ENCODE results near the gene PSD2. TPM values are rescaled to one million over a fixed set of nuclear protein-coding genes. Genes with fewer than 3 reads are reported as not detected.
A peak's percentile ranks its signal among the peaks of the same experiment; 100 is the strongest.

The PSD2 gene
- total and polyA plus RNA-seq, 7 donors = under 0.01 to 0.28 (median 0.10) TPM; not detected in 4

DNA sequence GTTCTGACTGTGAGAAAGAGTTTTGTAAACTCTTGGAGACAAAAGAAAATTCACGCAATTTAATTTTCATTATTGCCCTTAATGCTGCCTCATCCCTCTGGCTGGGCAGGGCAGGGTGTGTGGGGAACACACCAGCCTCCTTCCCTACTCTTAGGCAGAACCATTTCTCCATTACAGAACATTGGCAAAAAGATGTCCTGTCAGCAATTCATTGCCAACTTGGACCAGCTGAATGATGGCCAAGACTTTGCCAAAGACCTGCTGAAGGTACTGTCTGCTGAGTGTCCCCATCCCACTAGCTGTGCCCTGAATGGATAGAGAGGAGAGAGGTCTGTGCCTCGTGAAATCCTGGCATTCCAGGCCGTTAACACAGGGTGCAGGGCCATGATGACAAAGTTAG lies 37.9 kb downstream of the PSD2 start:
- Histone ChIP-seq H3K36me3 (no peaks in the 10 kb centered on the region), H3K27ac (no peak overlapping the region), H3K4me3 (no peak overlapping the region), H3K27me3 (no peaks in the 10 kb centered on the region), H3K9me3 (no peaks in the 10 kb centered on the region), H3K4me1 (no peaks in the 10 kb centered on the region)
- DNase-seq = peak; percentile 17
- TF ChIP-seq EP300 (IDR thresholded peaks at IDR 0.05) (no peak), POLR2A (IDR thresholded peaks at IDR 0.05) (no peak), POLR2AphosphoS5 (IDR thresholded peaks at IDR 0.05) (no peak)
- TF ChIP-seq, protein P1, sequence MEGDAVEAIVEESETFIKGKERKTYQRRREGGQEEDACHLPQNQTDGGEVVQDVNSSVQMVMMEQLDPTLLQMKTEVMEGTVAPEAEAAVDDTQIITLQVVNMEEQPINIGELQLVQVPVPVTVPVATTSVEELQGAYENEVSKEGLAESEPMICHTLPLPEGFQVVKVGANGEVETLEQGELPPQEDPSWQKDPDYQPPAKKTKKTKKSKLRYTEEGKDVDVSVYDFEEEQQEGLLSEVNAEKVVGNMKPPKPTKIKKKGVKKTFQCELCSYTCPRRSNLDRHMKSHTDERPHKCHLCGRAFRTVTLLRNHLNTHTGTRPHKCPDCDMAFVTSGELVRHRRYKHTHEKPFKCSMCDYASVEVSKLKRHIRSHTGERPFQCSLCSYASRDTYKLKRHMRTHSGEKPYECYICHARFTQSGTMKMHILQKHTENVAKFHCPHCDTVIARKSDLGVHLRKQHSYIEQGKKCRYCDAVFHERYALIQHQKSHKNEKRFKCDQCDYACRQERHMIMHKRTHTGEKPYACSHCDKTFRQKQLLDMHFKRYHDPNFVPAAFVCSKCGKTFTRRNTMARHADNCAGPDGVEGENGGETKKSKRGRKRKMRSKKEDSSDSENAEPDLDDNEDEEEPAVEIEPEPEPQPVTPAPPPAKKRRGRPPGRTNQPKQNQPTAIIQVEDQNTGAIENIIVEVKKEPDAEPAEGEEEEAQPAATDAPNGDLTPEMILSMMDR (IDR thresholded peaks at IDR 0.05) = no peak
- WGBS, 2 donors = 46 to 62% methylated on average over 3 of the region's 3 CpGs
- intact Hi-C loops (cut with DNase I) = no loop called here

DNA sequence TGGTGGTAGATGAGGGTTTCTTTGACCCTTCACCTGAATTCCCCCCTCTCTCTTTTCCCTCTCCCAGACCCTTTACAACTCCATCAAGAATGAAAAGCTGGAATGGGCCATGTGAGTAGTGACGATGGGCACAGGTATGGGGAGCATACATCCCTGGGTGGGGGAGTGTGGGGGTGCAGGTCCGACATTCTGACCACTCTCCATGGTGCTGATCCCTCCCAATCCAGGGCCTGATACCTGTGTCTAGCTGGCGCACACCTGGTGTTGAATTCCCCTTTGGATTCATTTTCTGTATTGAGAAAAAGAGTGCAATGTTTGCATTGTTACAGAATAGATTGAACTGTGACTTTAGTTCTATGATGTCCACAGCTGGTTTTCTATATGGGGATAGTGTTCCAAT lies 40.0 kb downstream of the PSD2 start:
- Histone ChIP-seq H3K27ac (no peak overlapping the region), H3K4me1 (no peaks in the 10 kb centered on the region), H3K4me3 (no peak overlapping the region), H3K36me3 (no peaks in the 10 kb centered on the region), H3K27me3 (no peaks in the 10 kb centered on the region), H3K9me3 (no peaks in the 10 kb centered on the region)
- peak; percentile 15 for DNase-seq
- WGBS, 2 donors = 42 to 58% methylated on average over 3 of the region's 3 CpGs
- intact Hi-C loops (cut with DNase I) = no loop called here
- TF ChIP-seq POLR2AphosphoS5 (IDR thresholded peaks at IDR 0.05) (no peak), EP300 (IDR thresholded peaks at IDR 0.05) (no peak), POLR2A (IDR thresholded peaks at IDR 0.05) (no peak)
- TF ChIP-seq, protein P1 (IDR thresholded peaks at IDR 0.05) = no peak

DNA sequence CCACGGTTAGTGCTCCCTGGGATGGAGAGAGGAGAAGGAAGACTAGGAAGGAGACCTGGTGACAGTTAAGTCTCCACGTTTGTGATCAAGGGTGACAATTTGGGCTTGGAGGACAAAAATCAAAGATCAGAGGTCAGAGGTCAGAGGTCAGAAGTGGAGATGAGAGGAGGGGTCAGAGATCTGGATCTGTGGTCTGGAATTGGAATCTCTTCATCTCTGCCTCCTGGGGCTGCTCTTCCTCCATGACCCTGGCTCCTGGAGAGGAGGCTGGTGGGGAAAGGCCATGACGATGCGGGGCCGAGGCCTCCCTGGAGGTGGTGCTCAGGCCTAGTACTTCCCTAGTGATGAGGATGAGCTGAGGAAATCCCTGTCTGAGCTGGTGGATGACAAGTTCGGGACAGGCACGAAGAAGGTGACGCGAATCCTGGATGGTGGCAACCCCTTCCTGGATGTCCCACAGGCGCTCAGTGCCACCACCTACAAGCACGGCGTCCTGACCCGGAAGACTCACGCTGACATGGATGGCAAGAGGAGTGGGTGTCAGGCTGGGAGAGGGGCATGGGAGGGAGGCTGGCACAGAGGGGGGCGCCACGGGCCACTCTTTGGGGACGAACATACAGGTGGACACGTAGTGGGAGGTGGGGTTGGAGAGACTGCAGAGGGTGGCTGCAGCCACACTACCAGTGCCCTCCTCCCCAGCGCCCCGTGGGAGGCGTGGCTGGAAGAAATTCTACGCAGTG lies 41.0 kb downstream of the PSD2 start:
- no peaks in the 10 kb centered on the region for H3K27me3 ChIP-seq
- H3K4me3 ChIP-seq = no peak overlapping the region
- H3K27ac ChIP-seq = no peak overlapping the region
- WGBS, 2 donors = 92 to 93% methylated on average over 22 of the region's 22 CpGs
- peak; percentile 46 for DNase-seq
- intact Hi-C loops (cut with DNase I) = no loop called here
- H3K9me3 ChIP-seq = no peaks in the 10 kb centered on the region
- H3K36me3 ChIP-seq = no peaks in the 10 kb centered on the region
- TF ChIP-seq POLR2A (IDR thresholded peaks at IDR 0.05) = no peak
- TF ChIP-seq EP300 (IDR thresholded peaks at IDR 0.05) = no peak
- TF ChIP-seq POLR2AphosphoS5 (IDR thresholded peaks at IDR 0.05) = no peak
- TF ChIP-seq, protein P1 (IDR thresholded peaks at IDR 0.05) = no peak
- no peaks in the 10 kb centered on the region for H3K4me1 ChIP-seq

DNA sequence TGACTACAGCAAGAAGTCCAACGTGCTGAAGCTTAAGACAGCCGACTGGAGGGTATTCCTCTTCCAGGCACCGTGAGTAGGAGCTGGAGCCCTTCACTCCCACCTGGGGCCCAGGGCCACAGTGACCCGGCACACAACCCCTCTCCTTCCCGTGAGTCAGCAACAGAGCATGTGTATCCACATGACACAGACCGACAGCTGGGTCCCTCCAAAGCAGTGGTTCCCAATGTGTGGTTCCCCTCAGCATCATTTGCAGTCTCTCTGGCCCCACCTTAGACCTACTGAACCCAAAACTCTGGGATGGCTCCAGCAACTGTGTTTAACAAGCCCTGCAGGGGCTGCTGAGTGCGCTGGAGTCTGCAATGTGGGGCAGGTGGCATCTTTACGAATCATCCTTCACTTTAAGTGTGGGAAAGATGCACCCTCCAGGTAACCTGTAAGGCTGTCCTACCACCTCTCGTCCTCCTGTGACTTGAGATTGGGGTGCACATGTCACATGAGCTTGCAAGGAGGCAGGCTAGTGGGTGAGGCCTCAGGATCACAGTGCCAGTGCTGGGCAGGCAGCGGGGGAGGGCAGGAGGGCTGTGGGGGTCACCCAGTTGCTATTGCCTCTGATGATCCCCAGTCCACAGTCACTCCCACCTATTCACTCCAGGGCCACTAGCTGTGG lies 42.2 kb downstream of the PSD2 start:
- Histone ChIP-seq H3K4me1 (no peaks in the 10 kb centered on the region), H3K27ac (no peak overlapping the region), H3K36me3 (no peaks in the 10 kb centered on the region), H3K4me3 (no peak overlapping the region), H3K27me3 (no peaks in the 10 kb centered on the region), H3K9me3 (no peaks in the 10 kb centered on the region)
- WGBS, 2 donors = 86 to 87% methylated on average over 10 of the region's 10 CpGs
- DNase-seq = peak; percentile 28
- TF ChIP-seq POLR2AphosphoS5 (IDR thresholded peaks at IDR 0.05) = no peak
- TF ChIP-seq POLR2A (IDR thresholded peaks at IDR 0.05) = no peak
- TF ChIP-seq, protein P1 (IDR thresholded peaks at IDR 0.05) = no peak
- no peak for TF ChIP-seq EP300 (IDR thresholded peaks at IDR 0.05)
- intact Hi-C loops (cut with DNase I) = no loop called here

Measured in sigmoid colon (tissue), 7 donors.